ENCODE data around the gene PLA2G4C. TPM values are rescaled to one million over a fixed set of nuclear protein-coding genes. Genes with fewer than 3 reads are reported as not detected.

Gene PLA2G4C
- 5.9 and 6.8 TPM in 2 replicates for total RNA-seq (2014; rRNA removed; shearing (Covaris generic))

GRCh38 chr19:48110350-48110966 is at the start of gene PLA2G4C:
TSS of gene PLA2G4C (minus strand) at chr19:48110817. CDS start at chr19:48106529, 4,288 bp downstream.
- peak; percentile 94 for DNase-seq (ENCODE audit: low read depth)

GRCh38 chr19:48158210-48158790 is 47.7 kb upstream of the PLA2G4C start:
- no peak for DNase-seq (ENCODE audit: low read depth)

- DNase-seq (ENCODE audit: low read depth): no peak
These were observed 43.4 kb upstream of the PLA2G4C start for GRCh38 chr19:48154003-48154402.

- peak; percentile 59 for DNase-seq (ENCODE audit: low read depth)
These were observed 41.9 kb upstream of the PLA2G4C start for GRCh38 chr19:48152551-48152950.

GRCh38 chr19:48149430-48149829 is 38.8 kb upstream of the PLA2G4C start:
- DNase-seq (ENCODE audit: low read depth): no peak

- no peak for DNase-seq (ENCODE audit: low read depth)
These were observed 38.0 kb upstream of the PLA2G4C start for GRCh38 chr19:48148576-48148975.

- DNase-seq (ENCODE audit: low read depth): no peak
These were observed 37.1 kb upstream of the PLA2G4C start for GRCh38 chr19:48147597-48148175.

GRCh38 chr19:48139053-48139452 is 28.4 kb upstream of the PLA2G4C start:
- no peak for DNase-seq (ENCODE audit: low read depth)

- DNase-seq (ENCODE audit: low read depth): no peak
These were observed 26.8 kb upstream of the PLA2G4C start for GRCh38 chr19:48137411-48137810.

- DNase-seq (ENCODE audit: low read depth): no peak
These were observed 25.9 kb upstream of the PLA2G4C start for GRCh38 chr19:48136547-48136946.

GRCh38 chr19:48135411-48135810 is 24.8 kb upstream of the PLA2G4C start:
- DNase-seq (ENCODE audit: low read depth): no peak

- DNase-seq (ENCODE audit: low read depth): no peak
These were observed 22.5 kb upstream of the PLA2G4C start for GRCh38 chr19:48133094-48133493.

GRCh38 chr19:48127561-48127960 is 16.9 kb upstream of the PLA2G4C start:
- no peak for DNase-seq (ENCODE audit: low read depth)

GRCh38 chr19:48123907-48124651 is 13.5 kb upstream of the PLA2G4C start:
- DNase-seq (ENCODE audit: low read depth): peak; percentile 97

- DNase-seq (ENCODE audit: low read depth): no peak
These were observed 11.8 kb upstream of the PLA2G4C start for GRCh38 chr19:48122421-48122820.

GRCh38 chr19:48121909-48122371 is 11.3 kb upstream of the PLA2G4C start:
- DNase-seq (ENCODE audit: low read depth): peak; percentile 100

GRCh38 chr19:48121066-48121465 is 10.4 kb upstream of the PLA2G4C start:
- DNase-seq (ENCODE audit: low read depth): no peak

- DNase-seq (ENCODE audit: low read depth): no peak
These were observed 9.9 kb upstream of the PLA2G4C start for GRCh38 chr19:48120505-48120904.

- DNase-seq (ENCODE audit: low read depth): no peak
These were observed 7.5 kb upstream of the PLA2G4C start for GRCh38 chr19:48118131-48118517.

- DNase-seq (ENCODE audit: low read depth): no peak
These were observed 7.0 kb upstream of the PLA2G4C start for GRCh38 chr19:48117515-48118130.

GRCh38 chr19:48113190-48113917 is 2.7 kb upstream of the PLA2G4C start:
- peak; percentile 30 for DNase-seq (ENCODE audit: low read depth)

Data from RPMI7951 (cell line).